Skeletal muscle tissue (tissue), 4 donors: ENCODE measurements around the gene STS. TPM values are rescaled to one million over a fixed set of nuclear protein-coding genes. Genes with fewer than 3 reads are reported as not detected.

Experiments used
- H3K27ac ChIP-seq: one replicate; pipeline ENCODE4 v1.7.0; 2013; ENCODE audit warnings: mild to moderate bottlenecking, low read depth, low read length, inconsistent platforms
- H3K27me3 ChIP-seq, 3 donors: one replicate each; pipeline ENCODE4 v1.7.0; 2013; ENCODE audit warnings: low read length in 3 of 3; ENCODE audit not compliant: control insufficient read depth in 3 of 3, insufficient read depth in 3 of 3
- H3K36me3 ChIP-seq, 3 donors: one replicate each; pipeline ENCODE4 v1.7.0; 2013; ENCODE audit warnings: low read length in 3 of 3; ENCODE audit not compliant: control insufficient read depth in 3 of 3, insufficient read depth in 3 of 3
- H3K4me1 ChIP-seq, 3 donors: one replicate each; pipeline ENCODE4 v1.7.0; 2013; ENCODE audit warnings: low read length in 3 of 3, mild to moderate bottlenecking in 3 of 3; ENCODE audit not compliant: control insufficient read depth in 3 of 3, insufficient read depth in 3 of 3
- H3K4me3 ChIP-seq, 3 donors: one replicate each; pipeline ENCODE4 v1.7.0; 2013; ENCODE audit warnings: low read length in 3 of 3
- H3K9ac ChIP-seq, 3 donors: one replicate each; pipeline ENCODE4 v1.7.0; 2013; ENCODE audit warnings: low read length in 3 of 3, mild to moderate bottlenecking in 3 of 3, moderate library complexity in 2 of 3, low read depth in 1 of 3
- H3K9me3 ChIP-seq, 3 donors: one replicate each; pipeline ENCODE4 v1.7.0; 2013; ENCODE audit warnings: low read length in 3 of 3; ENCODE audit not compliant: control insufficient read depth in 3 of 3
- total RNA-seq: library from RNA; depleted of rRNA; stranded (reverse); fragments of >200 nt; gene quantifications from one replicate; pipeline ENCODE4 v1.2.3, GENCODE V29; 2014
- donor health status: Osteomylitis.

The STS gene
- total RNA-seq, 1 donor from 2014 or later = 4.7 TPM

GRCh38 chrX:7134981-7135380 lies 12.5 kb upstream of the STS start:
- H3K36me3 ChIP-seq = no peaks in the 10 kb centered on the region
- H3K9me3 ChIP-seq = no peaks in the 10 kb centered on the region
- H3K27ac ChIP-seq = no peak overlapping the region
- no peak overlapping the region for H3K9ac ChIP-seq
- peaks cover 11 to 27% (median 18%) of the 10 kb centered on the region in 3 donors for H3K4me1 ChIP-seq
- H3K27me3 ChIP-seq = no peaks in the 10 kb centered on the region
- H3K4me3 ChIP-seq = no peak overlapping the region

- Histone ChIP-seq H3K9me3 (no peaks in the 10 kb centered on the region), H3K4me1 (peaks cover 0 to 22% (median 3%) of the 10 kb centered on the region in 3 donors), H3K9ac (no peak overlapping the region), H3K27me3 (no peaks in the 10 kb centered on the region), H3K4me3 (no peak overlapping the region), H3K36me3 (no peaks in the 10 kb centered on the region), H3K27ac (no peak overlapping the region)
These were observed 8.1 kb upstream of the STS start for GRCh38 chrX:7139202-7140081.

GRCh38 chrX:7143076-7143475 lies 4.4 kb upstream of the STS start:
- Histone ChIP-seq H3K4me3 (no peak overlapping the region), H3K27ac (no peak overlapping the region), H3K36me3 (no peaks in the 10 kb centered on the region), H3K9ac (no peak overlapping the region), H3K9me3 (no peaks in the 10 kb centered on the region), H3K4me1 (peaks cover 0 to 24% (median 5%) of the 10 kb centered on the region in 3 donors), H3K27me3 (no peaks in the 10 kb centered on the region)

- Histone ChIP-seq H3K9me3 (no peaks in the 10 kb centered on the region), H3K9ac (no peak overlapping the region), H3K4me1 (peaks cover 0 to 29% (median 5%) of the 10 kb centered on the region in 3 donors), H3K27me3 (no peaks in the 10 kb centered on the region), H3K4me3 (no peak overlapping the region), H3K27ac (no peak overlapping the region), H3K36me3 (no peaks in the 10 kb centered on the region)
These were observed 3.5 kb upstream of the STS start for GRCh38 chrX:7143941-7144525.

- Histone ChIP-seq H3K4me3 (no peak overlapping the region), H3K9me3 (no peaks in the 10 kb centered on the region), H3K4me1 (peaks cover 0 to 20% (median 2%) of the 10 kb centered on the region in 3 donors), H3K36me3 (no peaks in the 10 kb centered on the region), H3K27ac (no peak overlapping the region), H3K27me3 (no peaks in the 10 kb centered on the region), H3K9ac (no peak overlapping the region)
These were observed 2.1 kb upstream of the STS start for GRCh38 chrX:7145454-7145853.

GRCh38 chrX:7146020-7146702 lies 1.4 kb upstream of the STS start:
- Histone ChIP-seq H3K9me3 (no peaks in the 10 kb centered on the region), H3K27me3 (no peaks in the 10 kb centered on the region), H3K4me3 (no peak overlapping the region), H3K27ac (no peak overlapping the region), H3K4me1 (peaks cover 0 to 20% (median 2%) of the 10 kb centered on the region in 3 donors), H3K9ac (no peak overlapping the region), H3K36me3 (no peaks in the 10 kb centered on the region)

- Histone ChIP-seq H3K27ac (peak overlapping the region; percentile 80), H3K27me3 (no peaks in the 10 kb centered on the region), H3K9me3 (no peaks in the 10 kb centered on the region), H3K9ac (peak overlapping the region; percentile 71 to 84 (median 76)), H3K36me3 (no peaks in the 10 kb centered on the region), H3K4me1 (peaks cover 0 to 20% (median 2%) of the 10 kb centered on the region in 3 donors), H3K4me3 (peak overlapping the region; percentile 84 to 97 (median 88))
These were observed 654 bp upstream of the STS start for GRCh38 chrX:7146703-7147412.

- Histone ChIP-seq H3K4me3 (peak within 1 kb of the TSS; percentile 84 to 97 (median 92)), H3K27me3 (no peaks in the 10 kb centered on the region), H3K27ac (peak within 1 kb of the TSS; percentile 80), H3K4me1 (peaks cover 0 to 20% (median 2%) of the 10 kb centered on the region in 3 donors), H3K9ac (peak within 1 kb of the TSS; percentile 76 to 84 (median 82)), H3K36me3 (no peaks in the 10 kb centered on the region), H3K9me3 (no peaks in the 10 kb centered on the region)
These were observed 704 bp downstream of the STS start, which contains the start of gene PUDP for GRCh38 chrX:7147978-7148854. PUDP (minus strand) TSS chrX:7148153; CDS start chrX:7148113, 40 bp downstream.

GRCh38 chrX:7149411-7149810 lies 1.9 kb downstream of the STS start:
- Histone ChIP-seq H3K27me3 (no peaks in the 10 kb centered on the region), H3K27ac (no peak overlapping the region), H3K4me3 (no peak overlapping the region), H3K4me1 (peaks cover 0 to 12% (median 2%) of the 10 kb centered on the region in 3 donors), H3K9me3 (no peaks in the 10 kb centered on the region), H3K36me3 (no peaks in the 10 kb centered on the region), H3K9ac (no peak overlapping the region)
